Measurements from ENCODE around the gene UTS2B.

UTS2B gene

DNA sequence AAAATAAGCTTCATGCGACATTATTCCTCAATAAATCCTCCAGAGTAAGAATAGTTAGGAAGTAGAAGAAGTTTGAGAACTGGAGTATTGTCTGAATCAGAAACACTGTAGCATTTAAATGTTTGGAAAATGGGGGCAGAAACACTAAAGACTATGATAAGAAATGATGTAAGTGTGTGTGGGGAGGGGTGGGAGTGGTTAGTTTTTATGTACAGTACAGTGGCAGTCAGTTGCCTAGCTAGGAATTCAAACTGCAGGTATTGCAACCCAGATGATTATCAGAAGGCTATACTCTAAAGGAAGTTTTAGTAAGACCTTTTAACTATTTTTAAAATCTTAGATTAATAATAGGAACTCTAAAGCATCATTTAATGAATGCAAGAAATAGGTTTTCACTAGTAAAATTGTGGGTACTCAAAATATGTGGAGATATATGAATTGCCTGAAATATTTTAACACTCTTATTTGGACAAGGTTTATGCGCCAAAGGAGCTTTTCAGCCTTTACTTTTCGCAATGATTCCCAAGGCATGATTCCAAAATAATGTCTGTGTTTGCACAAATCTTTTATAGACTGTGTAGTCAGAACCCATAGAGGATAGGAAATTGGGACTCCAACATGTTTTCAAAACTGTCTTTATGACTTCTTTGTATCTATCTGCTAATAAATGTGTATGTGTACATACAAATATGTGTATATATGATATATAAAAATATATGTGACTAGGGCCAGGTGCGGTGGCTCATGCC, 9.1 kb downstream of the UTS2B start:
- no peak for DNase-seq (ENCODE audit: low spot score)

- no peak for DNase-seq (ENCODE audit: low spot score)
Observed at GRCh38 chr3:191320316-191320715, 10.0 kb downstream of the UTS2B start.

GRCh38 chr3:191316876-191317603, 13.3 kb downstream of the UTS2B start:
- DNase-seq (ENCODE audit: low spot score): no peak

- no peak for DNase-seq (ENCODE audit: low spot score)
Observed at GRCh38 chr3:191314109-191314728, 16.1 kb downstream of the UTS2B start.

DNA sequence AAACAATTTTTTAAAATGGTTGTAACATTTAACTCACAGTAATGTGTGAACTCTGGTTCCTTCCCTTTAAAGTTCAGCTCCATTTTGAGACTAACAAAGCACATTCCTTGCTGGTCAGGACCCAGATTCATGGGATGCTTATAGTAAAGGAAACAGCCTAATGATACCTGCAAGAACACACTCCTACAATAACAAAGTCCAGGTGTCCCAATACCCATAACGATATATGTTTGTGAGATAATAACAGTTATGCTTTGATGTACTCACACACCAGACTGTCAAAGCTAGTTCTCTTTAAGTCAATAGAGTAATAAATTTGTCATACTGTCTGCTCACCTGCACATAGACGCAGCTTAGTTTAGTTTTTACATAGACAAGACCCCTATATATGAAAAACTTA, 17.0 kb downstream of the UTS2B start:
- DNase-seq (ENCODE audit: low spot score): no peak

- DNase-seq (ENCODE audit: low spot score): no peak
Observed at GRCh38 chr3:191307341-191307740, 23.0 kb downstream of the UTS2B start.

DNA sequence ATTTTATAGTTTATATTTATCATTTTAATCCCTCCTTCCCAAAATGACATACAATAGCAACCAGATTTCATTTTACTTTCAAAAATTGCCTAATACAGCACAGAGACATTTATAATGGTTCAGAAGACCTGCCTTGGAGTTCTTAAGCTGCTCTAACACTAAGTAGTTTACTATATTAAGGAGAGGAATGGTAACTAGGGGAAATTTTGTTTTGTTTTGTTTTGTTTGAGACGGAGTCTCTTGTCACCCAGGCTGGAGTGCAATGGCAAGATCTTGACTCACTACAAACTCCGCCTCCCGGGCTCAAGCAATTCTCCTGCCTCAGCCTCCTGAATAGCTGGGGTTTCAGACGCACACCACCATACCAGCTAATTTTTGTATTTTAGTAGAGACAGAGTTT, 23.9 kb downstream of the UTS2B start:
- DNase-seq (ENCODE audit: low spot score): no peak

- DNase-seq (ENCODE audit: low spot score): no peak
Observed at GRCh38 chr3:191303596-191303995, 26.7 kb downstream of the UTS2B start.

- no peak for DNase-seq (ENCODE audit: low spot score)
Observed at GRCh38 chr3:191302451-191302850, 27.9 kb downstream of the UTS2B start.

DNA sequence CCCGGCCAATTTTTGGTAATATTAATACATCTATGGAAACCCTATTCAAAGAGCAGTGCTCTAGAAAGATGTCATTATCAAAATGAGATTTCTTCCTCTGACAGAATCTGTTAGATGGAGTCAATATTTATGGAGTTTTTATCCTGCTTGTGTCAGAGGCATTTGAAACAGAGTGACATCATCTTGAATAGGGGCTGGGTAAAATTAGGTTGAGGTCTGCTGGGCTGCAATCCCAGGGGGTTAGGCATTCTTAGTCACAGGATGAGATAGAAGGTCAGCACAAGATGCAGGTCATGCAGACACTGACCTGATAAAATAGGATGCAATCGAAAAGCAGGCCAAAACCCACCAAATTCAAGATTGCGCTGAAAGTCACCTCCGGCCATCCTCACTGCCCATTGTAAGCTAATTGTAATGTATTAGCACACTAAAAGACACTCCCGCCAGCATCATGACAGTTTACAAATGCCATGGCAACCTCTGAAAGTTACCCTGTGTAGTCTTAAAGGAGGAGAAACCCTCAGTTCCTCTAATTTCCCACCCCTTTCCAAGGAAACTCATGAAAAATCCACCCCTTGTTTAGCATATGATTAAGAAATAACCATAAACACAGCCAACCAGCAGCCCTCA, 28.4 kb downstream of the UTS2B start:
- DNase-seq (ENCODE audit: low spot score): no peak

- DNase-seq (ENCODE audit: low spot score): no peak
Observed at GRCh38 chr3:191301017-191301416, 29.3 kb downstream of the UTS2B start.

DNA sequence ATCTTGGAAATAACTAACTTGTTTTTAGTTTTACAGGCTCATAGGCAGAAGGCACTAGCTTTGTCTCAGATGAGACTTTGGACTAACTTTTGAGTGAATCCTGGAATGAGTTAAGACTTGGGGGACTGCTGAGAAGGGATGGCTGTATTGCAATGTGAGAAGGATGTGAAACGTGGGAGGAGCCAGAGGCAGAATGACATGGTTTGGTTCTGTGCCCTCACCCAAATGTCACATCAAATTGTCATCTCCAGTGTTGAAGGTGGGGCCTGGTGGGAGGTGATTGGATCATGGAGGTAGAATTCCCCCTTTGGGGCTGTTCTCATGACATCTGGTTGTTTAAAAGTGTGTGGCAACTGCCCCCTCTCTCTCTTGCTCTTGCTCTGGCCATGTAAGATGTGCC, 29.9 kb downstream of the UTS2B start:
- no peak for DNase-seq (ENCODE audit: low spot score)

DNA sequence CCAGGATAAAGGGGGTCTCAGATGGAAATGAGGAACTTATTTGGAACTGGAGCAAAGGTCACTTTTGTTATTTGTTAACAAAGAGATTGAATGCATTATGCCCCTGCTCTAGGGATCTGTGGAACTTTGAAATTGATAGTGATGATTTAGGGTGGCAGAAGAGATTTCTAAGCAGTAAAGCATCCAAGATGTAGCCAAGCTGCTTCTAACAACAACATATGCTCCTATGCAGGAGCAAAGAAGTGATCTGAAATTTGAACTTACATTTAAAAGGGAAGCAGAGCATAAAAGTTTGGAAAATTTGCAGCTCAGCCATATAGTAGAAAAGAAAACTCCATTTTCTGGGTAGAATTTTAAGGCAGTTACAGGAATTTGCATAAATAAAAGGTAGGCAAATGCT, 31.5 kb downstream of the UTS2B start:
- no peak for DNase-seq (ENCODE audit: low spot score)

- DNase-seq (ENCODE audit: low spot score): no peak
Observed at GRCh38 chr3:191296041-191296541, 34.2 kb downstream of the UTS2B start.

GRCh38 chr3:191294291-191294690, 36.0 kb downstream of the UTS2B start:
- no peak for DNase-seq (ENCODE audit: low spot score)

DNA sequence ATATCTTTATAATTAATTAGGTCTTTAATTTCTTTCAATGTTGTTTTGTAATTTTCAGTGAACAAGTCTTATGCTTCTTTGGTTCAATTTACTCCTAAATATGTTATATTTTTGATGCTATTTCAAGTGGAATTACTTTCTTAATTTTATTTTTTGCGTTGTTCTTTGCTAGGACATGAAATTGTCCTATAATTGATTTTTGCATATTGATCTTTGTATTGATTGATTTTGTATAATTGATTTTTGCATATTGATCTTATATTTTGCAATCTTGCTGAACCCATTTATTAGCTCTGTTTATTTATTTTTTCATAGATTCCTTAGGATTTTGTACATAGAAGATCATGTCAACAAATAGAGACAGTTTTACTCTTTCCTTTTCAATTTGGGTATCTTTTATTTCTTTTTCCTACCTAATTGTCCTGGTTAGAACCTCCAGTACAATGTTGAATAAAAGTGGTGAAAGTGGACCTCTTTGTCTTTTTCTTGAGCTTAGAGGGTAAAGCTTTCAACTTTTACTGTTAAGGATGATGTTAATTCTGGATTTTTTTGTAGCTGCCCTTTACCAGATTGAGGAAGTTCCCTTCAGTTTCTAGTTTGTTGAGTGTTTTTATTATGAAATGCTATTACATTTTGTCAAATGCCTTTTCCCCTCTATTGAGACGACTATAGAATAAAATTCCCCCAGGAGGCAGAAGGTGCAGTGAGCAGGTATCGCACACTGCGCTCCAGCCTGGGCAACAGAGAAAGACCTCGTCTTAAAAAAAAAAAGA, 37.9 kb downstream of the UTS2B start:
- DNase-seq (ENCODE audit: low spot score): no peak

- DNase-seq (ENCODE audit: low spot score): no peak
Observed at GRCh38 chr3:191290311-191291025, 39.9 kb downstream of the UTS2B start.

- DNase-seq (ENCODE audit: low spot score): no peak
Observed at GRCh38 chr3:191283400-191283799, 46.9 kb downstream of the UTS2B start.

- no peak for DNase-seq (ENCODE audit: low spot score)
Observed at GRCh38 chr3:191282251-191283185, 47.8 kb downstream of the UTS2B start.

DNA sequence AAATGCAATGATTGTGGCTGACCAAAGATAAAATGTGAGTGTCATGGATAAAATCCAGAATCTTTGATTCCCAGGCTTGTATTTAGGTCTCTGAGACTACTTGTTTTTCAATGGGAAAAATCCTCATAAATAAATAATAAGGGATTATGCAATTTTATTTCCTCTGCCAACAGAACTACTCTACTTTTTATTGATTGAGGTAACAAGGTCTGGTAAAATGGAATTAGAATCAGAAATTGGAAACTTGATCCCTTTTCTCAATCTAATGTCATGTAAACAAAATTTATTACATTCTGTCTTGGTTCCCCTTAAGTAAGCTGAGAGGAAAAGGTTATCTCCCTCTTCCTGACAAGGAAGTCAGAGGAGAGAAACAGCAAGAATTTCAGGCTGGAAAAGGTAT, 49.4 kb downstream of the UTS2B start:
- DNase-seq (ENCODE audit: low spot score): no peak

All from RKO (cell line).